HG03439 (cell line): ENCODE data around the gene RBM24.

Experiments used
- ATAC-seq: cut with Tn5 transposase; IDR thresholded peaks from one replicate; pipeline ENCODE4 v1.9.1; 2021; ENCODE audit warnings: mild to moderate bottlenecking, moderate library complexity; ENCODE audit not compliant: unreplicated experiment

RBM24 gene

GRCh38 chr6:17281100-17281496, at the start of gene RBM24:
RBM24 (plus strand) TSS chr6:17281361; CDS start chr6:17281582, 221 bp downstream.
- no peak for ATAC-seq

GRCh38 chr6:17233531-17233930, 47.6 kb upstream of the RBM24 start:
- no peak for ATAC-seq

- ATAC-seq = no peak
These were observed 43.9 kb upstream of the RBM24 start for GRCh38 chr6:17237246-17237645.

- ATAC-seq = no peak
These were observed 41.9 kb upstream of the RBM24 start for GRCh38 chr6:17239260-17239659.

- ATAC-seq = no peak
These were observed 40.2 kb upstream of the RBM24 start for GRCh38 chr6:17240803-17241500.

GRCh38 chr6:17242087-17242486, 39.1 kb upstream of the RBM24 start:
- ATAC-seq = no peak

- no peak for ATAC-seq
These were observed 30.9 kb upstream of the RBM24 start for GRCh38 chr6:17250237-17250636.

- no peak for ATAC-seq
These were observed 29.2 kb upstream of the RBM24 start for GRCh38 chr6:17251953-17252352.

- no peak for ATAC-seq
These were observed 22.4 kb upstream of the RBM24 start for GRCh38 chr6:17258749-17259148.

GRCh38 chr6:17265570-17265969, 15.6 kb upstream of the RBM24 start:
- ATAC-seq = no peak

- no peak for ATAC-seq
These were observed 13.6 kb upstream of the RBM24 start for GRCh38 chr6:17267566-17267965.

- ATAC-seq = no peak
These were observed 13.0 kb upstream of the RBM24 start for GRCh38 chr6:17268114-17268513.

GRCh38 chr6:17269840-17270239, 11.3 kb upstream of the RBM24 start:
- no peak for ATAC-seq

GRCh38 chr6:17271628-17272027, 9.5 kb upstream of the RBM24 start:
- no peak for ATAC-seq

- no peak for ATAC-seq
These were observed 4.4 kb upstream of the RBM24 start for GRCh38 chr6:17276766-17277165.

GRCh38 chr6:17277256-17277655, 3.9 kb upstream of the RBM24 start:
- ATAC-seq = no peak

- no peak for ATAC-seq
These were observed 2.7 kb upstream of the RBM24 start for GRCh38 chr6:17278289-17279063.

GRCh38 chr6:17280138-17280537, 1.0 kb upstream of the RBM24 start:
- no peak for ATAC-seq

GRCh38 chr6:17280552-17281090, 540 bp upstream of the RBM24 start:
- no peak for ATAC-seq

GRCh38 chr6:17281497-17282481, 628 bp downstream of the RBM24 start:
- ATAC-seq = no peak

- no peak for ATAC-seq
These were observed 1.9 kb downstream of the RBM24 start for GRCh38 chr6:17283074-17283473.
